Fibroblast of the aortic adventitia (primary cell): Measurements from ENCODE around the gene SH3D19. TPM values are rescaled to one million over a fixed set of nuclear protein-coding genes. Genes with fewer than 3 reads are reported as not detected.

Source experiments
- DNase-seq: peaks from one replicate; pipeline ENCODE4 v3.0.0-alpha.2; 2010; ENCODE audit warnings: low read depth
- H3K4me3 ChIP-seq: 2 replicates; pipeline ENCODE4 v1.5.1; 2011; ENCODE audit warnings: low read depth, mild to moderate bottlenecking, control low read depth, low read length, moderate library complexity
- CTCF ChIP-seq: IDR thresholded peaks from 2 replicates; pipeline ENCODE4 v1.5.1; 2011; ENCODE audit warnings: mild to moderate bottlenecking, low read length, control low read depth, inconsistent platforms; ENCODE audit not compliant: insufficient read depth
- total RNA-seq: library from RNA; depleted of rRNA; stranded (reverse); fragments of >200 nt; gene quantifications from 2 replicates; pipeline ENCODE4 v1.2.3, GENCODE V29; 2012; ENCODE audit warnings: low replicate concordance

Gene SH3D19
- total RNA-seq, 1 donor: 95.9 TPM

GRCh38 chr4:151304226-151304625 is 21.2 kb downstream of the SH3D19 start:
- DNase-seq: no peak

GRCh38 chr4:151302432-151302831 is 23.0 kb downstream of the SH3D19 start:
- DNase-seq: peak; percentile 51
- no peak overlapping the region for H3K4me3 ChIP-seq
- TF ChIP-seq CTCF: no peak

More at GRCh38 chr4:151304226-151304625, 21.2 kb downstream of the SH3D19 start:
- TF ChIP-seq CTCF: no peak
- H3K4me3 ChIP-seq: no peak overlapping the region

- no peak for TF ChIP-seq CTCF
- H3K4me3 ChIP-seq: no peak overlapping the region
- no peak for DNase-seq
Observed at GRCh38 chr4:151297170-151297569, 28.2 kb downstream of the SH3D19 start.

GRCh38 chr4:151296227-151296626 is 29.2 kb downstream of the SH3D19 start:
- no peak for TF ChIP-seq CTCF
- no peak for DNase-seq
- H3K4me3 ChIP-seq: no peak overlapping the region

DNA sequence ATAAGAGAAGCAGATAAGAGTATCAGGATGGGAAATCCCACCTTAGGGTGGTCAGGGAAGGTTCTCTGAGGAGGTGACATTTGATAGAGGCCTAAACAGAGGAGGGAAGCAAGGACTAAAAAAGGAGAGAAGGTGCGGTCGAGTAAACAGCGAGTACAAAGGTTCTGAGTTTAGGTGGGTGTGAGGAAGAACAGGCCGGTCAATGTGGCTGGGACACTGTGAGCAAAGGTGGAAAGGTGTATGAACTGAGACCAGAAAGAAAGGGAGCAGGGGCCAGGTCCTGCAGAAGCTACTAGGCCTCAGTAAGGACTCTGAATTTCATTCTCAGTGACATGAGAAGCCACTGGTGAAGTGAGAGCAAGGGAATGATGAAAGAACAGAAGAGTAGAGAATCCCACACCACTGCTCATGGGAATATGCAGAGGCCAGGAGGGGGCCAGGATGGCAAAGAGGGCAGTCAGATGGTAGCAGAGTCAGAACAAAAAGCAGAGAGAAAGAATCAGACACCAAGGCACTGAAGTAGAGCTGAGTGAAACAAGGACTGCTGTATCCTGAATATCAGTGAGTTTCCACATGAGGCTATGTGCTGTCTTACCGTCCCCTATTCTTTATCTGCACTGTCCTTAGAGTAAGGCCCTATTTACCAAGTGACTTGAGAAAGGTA is 30.4 kb downstream of the SH3D19 start:
- no peak overlapping the region for H3K4me3 ChIP-seq
- no peak for TF ChIP-seq CTCF
- no peak for DNase-seq

DNA sequence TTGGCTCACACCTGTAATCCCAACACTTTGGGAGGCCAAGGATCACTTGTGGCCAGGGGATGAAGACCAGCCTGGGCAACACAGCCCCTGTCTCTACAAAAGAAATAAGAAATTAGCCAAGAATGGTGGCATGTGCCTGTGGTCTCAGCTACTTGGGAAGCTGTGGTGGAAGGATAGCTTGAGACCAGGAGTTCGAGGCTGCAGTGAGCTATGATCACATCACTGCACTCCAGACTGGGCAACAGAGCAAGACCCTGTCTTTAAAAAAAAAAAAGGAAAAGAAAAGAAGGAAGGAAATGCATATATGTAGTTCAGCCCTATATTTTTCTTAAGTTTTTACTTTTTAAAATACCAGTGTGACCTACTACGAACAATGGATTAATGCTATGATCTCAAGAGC is 33.4 kb downstream of the SH3D19 start:
- H3K4me3 ChIP-seq: no peak overlapping the region
- DNase-seq: no peak
- no peak for TF ChIP-seq CTCF

- TF ChIP-seq CTCF: no peak
- H3K4me3 ChIP-seq: no peak overlapping the region
- no peak for DNase-seq
Observed at GRCh38 chr4:151291485-151291884, 33.9 kb downstream of the SH3D19 start.
